A172 (cell line): ENCODE data around the gene HSPA8. TPM values are rescaled to one million over a fixed set of nuclear protein-coding genes. Genes with fewer than 3 reads are reported as not detected.
"Not testable (repeated sequence)": the region's sequence is repeated elsewhere in the genome, so short reads cannot be mapped to it uniquely, and the experiment has no call there.

Experiments used
- DNase-seq: peaks from one replicate; pipeline ENCODE4 v3.0.0-alpha.2; 2015; ENCODE audit warnings: low spot score
- total RNA-seq: library from RNA; depleted of rRNA; stranded (reverse); fragments of >200 nt; shearing (Covaris generic); gene quantifications from 2 replicates; pipeline ENCODE4 v1.2.3, GENCODE V29; 2014; rRNA removed

The HSPA8 gene
- total RNA-seq = 3,086 and 3,613 TPM in 2 replicates

GRCh38 chr11:123061403-123062157 lies at the start of gene HSPA8:
Gene HSPA8, minus strand, starts transcription at chr11:123062136. Its CDS starts 812 bp downstream, at chr11:123061324.
- peak; percentile 68 for DNase-seq

- peak; percentile 38 for DNase-seq
These were observed 49.5 kb upstream of the HSPA8 start for GRCh38 chr11:123111465-123111864.

- DNase-seq = no peak
These were observed 48.5 kb upstream of the HSPA8 start for GRCh38 chr11:123110397-123110796.

GRCh38 chr11:123107945-123108495 lies 46.1 kb upstream of the HSPA8 start:
- no peak for DNase-seq

GRCh38 chr11:123104697-123105096 lies 42.8 kb upstream of the HSPA8 start:
- DNase-seq = no peak

- peak; percentile 55 for DNase-seq
These were observed 41.5 kb upstream of the HSPA8 start for GRCh38 chr11:123103326-123103980.

GRCh38 chr11:123100379-123101085 lies 38.6 kb upstream of the HSPA8 start:
- no peak for DNase-seq

- no peak for DNase-seq
These were observed 37.1 kb upstream of the HSPA8 start for GRCh38 chr11:123098990-123099389.

GRCh38 chr11:123093739-123094138 lies 31.8 kb upstream of the HSPA8 start:
- no peak for DNase-seq

GRCh38 chr11:123091506-123091905 lies 29.6 kb upstream of the HSPA8 start:
- DNase-seq = no peak

- not testable (repeated sequence) for DNase-seq
These were observed 28.2 kb upstream of the HSPA8 start for GRCh38 chr11:123090168-123090567.

GRCh38 chr11:123088896-123089295 lies 27.0 kb upstream of the HSPA8 start:
- DNase-seq = not testable (repeated sequence)

- DNase-seq = not testable (repeated sequence)
These were observed 25.7 kb upstream of the HSPA8 start for GRCh38 chr11:123087657-123088056.

GRCh38 chr11:123086305-123086704 lies 24.4 kb upstream of the HSPA8 start:
- no peak for DNase-seq

- no peak for DNase-seq
These were observed 23.6 kb upstream of the HSPA8 start for GRCh38 chr11:123085497-123085896.

GRCh38 chr11:123084454-123084853 lies 22.5 kb upstream of the HSPA8 start:
- DNase-seq = no peak

GRCh38 chr11:123083623-123084029 lies 21.7 kb upstream of the HSPA8 start:
- DNase-seq = peak; percentile 77

- DNase-seq = no peak
These were observed 21.0 kb upstream of the HSPA8 start for GRCh38 chr11:123082977-123083376.

GRCh38 chr11:123080015-123080414 lies 18.1 kb upstream of the HSPA8 start:
- DNase-seq = no peak

- no peak for DNase-seq
These were observed 14.5 kb upstream of the HSPA8 start for GRCh38 chr11:123076484-123076883.

- DNase-seq = no peak
These were observed 11.6 kb upstream of the HSPA8 start for GRCh38 chr11:123073343-123074057.

GRCh38 chr11:123072762-123073161 lies 10.8 kb upstream of the HSPA8 start:
- DNase-seq = no peak
